8988T (cell line): ENCODE results near the gene PSMC4.
"Not testable (repeated sequence)": the region's sequence is repeated elsewhere in the genome, so short reads cannot be mapped to it uniquely, and the experiment has no call there.

Experiments
- DNase-seq: peaks from one replicate; pipeline ENCODE4 v3.0.0; 2011

The PSMC4 gene

GRCh38 chr19:39949026-39949747 lies 21.8 kb upstream of the PSMC4 start:
- no peak for DNase-seq

GRCh38 chr19:39951065-39951650 lies 19.8 kb upstream of the PSMC4 start:
- DNase-seq = no peak

- DNase-seq = no peak
Observed at GRCh38 chr19:39951686-39952085, 19.3 kb upstream of the PSMC4 start.

GRCh38 chr19:39953915-39954314 lies 17.1 kb upstream of the PSMC4 start:
- no peak for DNase-seq

GRCh38 chr19:39957886-39958285 lies 13.1 kb upstream of the PSMC4 start:
- DNase-seq = not testable (repeated sequence)

GRCh38 chr19:39958942-39959341 lies 12.0 kb upstream of the PSMC4 start:
- not testable (repeated sequence) for DNase-seq

GRCh38 chr19:39959407-39959806 lies 11.6 kb upstream of the PSMC4 start:
- not testable (repeated sequence) for DNase-seq

- no peak for DNase-seq
Observed at GRCh38 chr19:39963898-39964297, 7.1 kb upstream of the PSMC4 start.

GRCh38 chr19:39966617-39967016 lies 4.3 kb upstream of the PSMC4 start:
- no peak for DNase-seq

GRCh38 chr19:39967561-39967960 lies 3.4 kb upstream of the PSMC4 start:
- no peak for DNase-seq

GRCh38 chr19:39968789-39969188 lies 2.2 kb upstream of the PSMC4 start:
- DNase-seq = no peak

GRCh38 chr19:39969266-39969665 lies 1.7 kb upstream of the PSMC4 start:
- DNase-seq = no peak

GRCh38 chr19:39969681-39970424 lies 1.1 kb upstream of the PSMC4 start:
- no peak for DNase-seq

- no peak for DNase-seq
Observed at GRCh38 chr19:39970425-39970674, 615 bp upstream of the PSMC4 start.

- DNase-seq = no peak
Observed at GRCh38 chr19:39971380-39972035, 543 bp downstream of the PSMC4 start.

GRCh38 chr19:39974377-39975155 lies 3.6 kb downstream of the PSMC4 start:
- no peak for DNase-seq

GRCh38 chr19:39982883-39983282 lies 11.9 kb downstream of the PSMC4 start:
- DNase-seq = no peak

- DNase-seq = no peak
Observed at GRCh38 chr19:39983695-39984300, 12.8 kb downstream of the PSMC4 start.

- no peak for DNase-seq
Observed at GRCh38 chr19:39986643-39987042, 15.7 kb downstream of the PSMC4 start.

- DNase-seq = no peak
Observed at GRCh38 chr19:39987167-39987566, 16.2 kb downstream of the PSMC4 start.

- DNase-seq = no peak
Observed at GRCh38 chr19:39987596-39987995, 16.6 kb downstream of the PSMC4 start.

- DNase-seq = no peak
Observed at GRCh38 chr19:39993605-39994004, 22.6 kb downstream of the PSMC4 start.

GRCh38 chr19:39994361-39994760 lies 23.4 kb downstream of the PSMC4 start:
- DNase-seq = no peak
